Transverse colon (tissue), 3 donors: Measurements from ENCODE around the gene SPIRE1.

ENCODE experiments used
- POLR2A ChIP-seq: fragments of 450-650 bp; IDR thresholded peaks from one replicate; pipeline ENCODE4 v1.6.1; 2016; ENCODE audit warnings: antibody characterized with exemption, mild to moderate bottlenecking, moderate library complexity
- TF ChIP-seq, protein P1 (sequence below), 5 experiments: fragments of 200-600 bp in 3 of 5; fragments of 450-650 bp in 2 of 5; sonication (generic) in 3 of 5; IDR thresholded peaks; 1 replicate in 2 of 5; 2 replicates in 3 of 5; pipeline ENCODE4 v1.5.1; 2016 to 2017; ENCODE audit warnings: antibody characterized with exemption in 5 of 5, inconsistent platforms in 3 of 5, mild to moderate bottlenecking in 2 of 5, moderate library complexity in 1 of 5

DNA sequence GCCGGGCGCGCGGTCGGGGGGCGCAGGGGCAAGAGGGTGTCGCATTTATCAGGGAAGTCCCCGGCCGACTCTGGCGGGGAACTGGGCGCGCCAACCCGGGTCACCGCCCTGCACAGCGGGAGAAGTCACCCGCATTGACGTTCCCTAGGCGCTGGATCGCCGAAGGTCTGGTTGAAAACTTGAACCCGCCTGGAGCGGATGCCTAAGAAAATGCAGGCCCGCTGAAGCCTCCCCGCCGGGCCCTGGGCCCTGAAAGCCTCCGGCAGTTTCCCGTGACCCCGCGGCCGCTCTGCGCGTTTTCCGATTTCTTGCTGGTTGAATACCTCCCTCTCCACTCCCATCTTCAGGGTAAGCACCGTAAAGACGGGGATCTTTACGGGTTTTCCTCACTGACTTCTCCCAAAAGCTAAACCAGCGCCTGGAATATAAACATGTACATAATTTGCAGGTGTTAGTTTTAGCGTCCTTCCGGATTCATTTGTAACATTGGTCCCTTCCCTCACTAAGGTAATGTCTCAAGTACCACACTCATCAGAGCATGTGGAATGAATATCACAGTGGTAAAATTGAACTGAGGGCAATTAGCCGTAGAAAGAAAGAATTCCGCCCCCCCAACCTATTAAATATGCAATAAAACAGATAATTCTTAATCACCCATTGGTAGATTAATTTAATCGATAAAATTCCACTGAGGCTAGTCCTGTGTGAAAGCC, 675 bp upstream of the SPIRE1 start:
- no peak for TF ChIP-seq POLR2A
- TF ChIP-seq, protein P1, sequence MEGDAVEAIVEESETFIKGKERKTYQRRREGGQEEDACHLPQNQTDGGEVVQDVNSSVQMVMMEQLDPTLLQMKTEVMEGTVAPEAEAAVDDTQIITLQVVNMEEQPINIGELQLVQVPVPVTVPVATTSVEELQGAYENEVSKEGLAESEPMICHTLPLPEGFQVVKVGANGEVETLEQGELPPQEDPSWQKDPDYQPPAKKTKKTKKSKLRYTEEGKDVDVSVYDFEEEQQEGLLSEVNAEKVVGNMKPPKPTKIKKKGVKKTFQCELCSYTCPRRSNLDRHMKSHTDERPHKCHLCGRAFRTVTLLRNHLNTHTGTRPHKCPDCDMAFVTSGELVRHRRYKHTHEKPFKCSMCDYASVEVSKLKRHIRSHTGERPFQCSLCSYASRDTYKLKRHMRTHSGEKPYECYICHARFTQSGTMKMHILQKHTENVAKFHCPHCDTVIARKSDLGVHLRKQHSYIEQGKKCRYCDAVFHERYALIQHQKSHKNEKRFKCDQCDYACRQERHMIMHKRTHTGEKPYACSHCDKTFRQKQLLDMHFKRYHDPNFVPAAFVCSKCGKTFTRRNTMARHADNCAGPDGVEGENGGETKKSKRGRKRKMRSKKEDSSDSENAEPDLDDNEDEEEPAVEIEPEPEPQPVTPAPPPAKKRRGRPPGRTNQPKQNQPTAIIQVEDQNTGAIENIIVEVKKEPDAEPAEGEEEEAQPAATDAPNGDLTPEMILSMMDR (IDR thresholded peaks at IDR 0.05) = no peak
